ENCODE results near the gene ROBO1.
"Not testable (repeated sequence)": the region's sequence is repeated elsewhere in the genome, so short reads cannot be mapped to it uniquely, and the experiment has no call there.

ROBO1 gene

DNA sequence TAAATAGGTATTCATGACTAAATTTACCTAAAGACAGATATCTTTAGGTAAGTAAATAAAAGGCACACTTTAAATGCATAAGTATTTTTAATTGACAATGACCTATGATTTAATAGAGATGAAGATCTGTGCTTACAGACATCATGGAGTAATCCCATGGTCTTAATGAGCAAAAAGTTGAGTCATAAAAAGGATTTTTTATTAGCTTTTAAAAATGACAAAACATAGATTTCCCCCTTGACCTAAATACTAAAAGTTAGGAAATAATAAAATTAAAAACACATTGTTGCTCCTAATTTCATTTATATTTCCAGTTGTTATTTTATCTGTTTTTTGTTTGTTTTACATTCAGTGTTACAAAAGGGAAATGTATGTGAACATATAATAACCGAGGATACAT is 1005.7 kb downstream of the ROBO1 start:
- DNase-seq, result no peak

DNA sequence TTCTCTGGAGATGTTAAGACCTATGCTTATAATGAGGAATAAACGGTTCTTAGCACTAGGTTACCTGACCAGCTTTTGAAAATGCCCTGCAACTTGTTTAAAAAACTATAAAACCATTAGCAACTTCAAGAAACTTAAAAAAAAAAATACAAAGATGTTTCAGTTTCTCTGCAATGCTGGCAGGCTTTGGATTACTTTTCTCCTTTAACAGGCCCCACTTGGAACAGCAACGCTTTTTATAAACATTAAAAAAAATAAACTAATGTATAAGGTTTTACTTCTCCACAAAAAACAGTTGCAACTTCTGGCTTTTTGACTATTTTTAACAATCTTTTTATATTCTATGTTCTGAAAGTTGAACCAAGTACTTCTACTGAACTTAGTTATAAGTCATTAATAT is 1006.7 kb downstream of the ROBO1 start:
- DNase-seq, result no peak

DNA sequence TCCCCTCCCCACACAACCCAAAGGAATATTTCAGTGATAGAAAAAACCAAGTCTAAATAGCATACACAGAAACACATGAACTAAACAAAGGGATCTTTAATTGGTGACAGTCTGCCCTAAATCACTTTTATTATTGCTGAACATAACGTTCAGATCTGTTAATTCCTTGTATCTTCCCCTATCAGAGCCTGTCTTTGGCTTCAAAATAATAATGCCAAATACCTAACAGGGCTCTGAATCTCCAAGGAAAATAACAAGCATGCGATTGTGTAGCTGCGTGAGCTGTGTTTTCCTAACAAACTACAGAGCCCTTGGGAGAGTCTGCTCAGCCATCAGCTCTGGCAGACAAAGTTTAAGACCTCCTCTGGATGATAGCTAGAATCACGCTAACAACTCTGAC is 1010.1 kb downstream of the ROBO1 start:
- no peak for DNase-seq

DNA sequence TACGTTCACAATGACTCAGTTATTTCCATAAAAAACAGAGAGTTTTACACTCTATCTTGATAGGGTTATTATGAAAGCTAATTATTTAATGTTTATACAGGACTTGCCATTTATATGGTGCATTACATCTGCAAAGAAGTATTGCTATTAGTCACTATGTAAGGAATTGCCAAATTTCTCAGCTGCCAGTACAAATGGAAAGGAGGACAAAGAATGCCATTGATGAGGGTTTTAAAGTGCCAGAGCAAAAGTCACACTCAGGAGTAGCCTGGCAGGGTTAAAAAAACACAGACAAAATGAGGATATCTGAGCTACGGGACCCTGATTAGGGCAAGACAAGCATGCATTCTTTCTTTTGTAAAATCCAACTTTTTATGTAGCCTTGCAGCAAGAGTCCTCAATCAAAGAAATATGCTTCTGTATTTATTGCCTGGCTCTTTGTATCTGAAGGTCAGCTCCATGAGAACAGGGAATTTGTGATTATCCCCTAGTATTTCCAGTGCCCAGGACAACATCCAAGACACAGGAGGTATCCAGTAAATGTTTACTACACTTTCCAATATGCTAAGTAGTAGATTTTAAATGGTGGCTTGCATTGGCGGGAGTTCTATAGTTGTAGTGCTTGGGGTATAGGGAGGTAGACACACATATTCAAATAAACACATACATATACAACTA is 1013.6 kb downstream of the ROBO1 start:
- no peak for DNase-seq

DNA sequence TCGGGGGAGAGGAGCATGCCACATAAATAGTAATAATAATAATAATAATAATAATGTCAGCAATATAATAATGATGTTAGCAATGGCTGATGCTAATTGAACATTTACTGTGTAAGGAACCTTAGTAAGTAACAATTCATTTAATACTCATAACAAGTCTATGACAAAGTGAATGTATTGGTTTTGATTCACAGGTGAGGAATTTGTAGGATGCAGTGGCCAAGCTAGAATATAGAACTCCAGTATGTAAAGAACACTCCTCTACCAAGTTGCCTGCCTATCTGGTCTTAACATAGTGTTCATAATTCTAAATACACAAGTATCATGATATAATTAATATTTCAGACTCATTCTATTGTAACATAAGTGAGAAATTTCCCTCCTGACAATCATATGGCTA is 1016.5 kb downstream of the ROBO1 start:
- no peak for DNase-seq

DNA sequence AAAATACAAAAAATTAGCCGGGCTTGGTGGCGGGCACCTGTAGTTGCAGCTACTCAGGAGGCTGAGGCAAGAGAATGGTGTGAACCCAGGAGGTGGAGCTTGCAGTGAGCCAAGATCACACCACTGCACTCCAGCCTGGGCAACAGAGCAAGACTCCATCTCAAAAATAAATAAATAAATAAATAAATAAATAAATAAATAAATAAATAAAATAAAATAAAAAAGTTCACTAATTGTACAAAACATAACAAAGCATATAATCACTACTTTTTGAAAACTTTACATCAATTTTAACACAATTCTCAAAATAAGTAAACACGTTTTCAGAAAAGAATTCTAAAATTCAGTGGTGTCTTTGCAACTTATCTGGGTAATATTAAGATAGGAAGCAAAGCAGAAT is 1017.5 kb downstream of the ROBO1 start:
- DNase-seq, result not testable (repeated sequence)

DNA sequence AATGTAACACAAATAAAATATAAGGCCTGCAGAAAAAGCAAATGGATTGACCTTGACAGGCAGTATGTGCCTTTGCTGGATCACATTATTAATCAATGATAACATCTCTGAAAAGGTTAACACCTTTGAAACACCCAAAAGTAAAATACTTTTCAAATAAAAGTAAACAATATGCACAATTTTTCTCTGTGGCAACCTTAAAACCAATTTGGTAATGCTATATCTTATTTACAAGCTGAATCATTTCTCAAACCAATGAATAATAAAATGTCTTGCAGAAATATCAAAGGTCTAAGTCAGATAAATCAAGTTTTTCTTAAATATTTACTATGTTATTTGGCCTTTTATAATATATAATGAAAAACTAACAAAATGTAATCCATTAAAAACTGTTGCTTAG is 1018.7 kb downstream of the ROBO1 start:
- DNase-seq, result no peak

DNA sequence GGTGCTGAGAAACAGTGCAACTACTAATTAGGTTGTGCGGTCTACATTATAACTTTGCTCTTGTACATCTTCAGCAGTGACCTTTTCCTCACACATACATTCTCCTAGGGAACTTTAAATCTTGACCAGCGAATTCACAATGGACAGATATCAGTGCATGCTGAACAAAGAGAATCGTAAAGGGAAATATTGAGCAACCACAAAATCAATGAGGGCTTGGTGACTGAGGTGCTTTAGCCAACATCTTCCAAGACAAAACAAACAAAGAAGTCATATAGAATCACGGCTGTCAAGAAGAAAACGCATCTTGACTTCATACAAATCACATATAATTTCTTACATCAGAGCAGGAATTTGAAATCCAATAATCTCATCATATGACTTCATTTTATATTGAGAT is 1022.0 kb downstream of the ROBO1 start:
- DNase-seq, result no peak

DNA sequence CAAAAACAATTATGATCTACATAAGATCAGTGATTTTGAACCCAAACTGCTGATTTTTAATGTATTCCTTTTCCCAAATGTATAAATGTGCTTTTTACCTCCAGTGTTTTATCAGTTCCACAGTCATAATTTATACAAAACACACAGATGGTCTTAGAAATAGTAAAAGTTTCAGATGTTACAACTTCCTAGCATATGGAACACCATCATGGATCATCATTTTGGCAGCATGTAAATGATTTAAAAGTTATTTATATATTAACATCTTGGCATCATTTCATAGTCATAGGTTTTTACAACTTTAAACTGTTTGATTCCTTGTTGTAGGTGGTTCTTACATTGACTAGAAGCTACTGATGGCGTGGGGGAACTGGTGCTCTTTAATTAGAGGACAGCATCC is 1025.3 kb downstream of the ROBO1 start:
- DNase-seq, result no peak

DNA sequence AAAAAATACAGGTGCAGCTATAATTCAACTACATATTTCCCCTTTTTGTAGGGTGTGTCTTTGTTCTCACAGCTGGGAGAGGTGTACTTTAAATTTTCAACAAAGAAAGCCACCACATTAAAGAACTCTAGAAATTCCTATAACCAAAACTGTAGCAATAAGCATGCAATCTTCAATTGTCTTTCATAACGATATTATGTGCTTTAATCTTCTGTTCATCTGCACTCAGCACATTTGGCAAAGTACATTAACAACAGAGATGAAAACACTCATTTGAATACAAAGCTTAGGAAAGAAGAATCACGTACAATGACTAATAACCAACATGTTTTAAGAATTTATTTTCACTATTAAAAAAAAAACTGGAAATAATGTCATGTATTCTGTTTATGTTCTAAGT is 1025.8 kb downstream of the ROBO1 start:
- DNase-seq, result no peak

DNA sequence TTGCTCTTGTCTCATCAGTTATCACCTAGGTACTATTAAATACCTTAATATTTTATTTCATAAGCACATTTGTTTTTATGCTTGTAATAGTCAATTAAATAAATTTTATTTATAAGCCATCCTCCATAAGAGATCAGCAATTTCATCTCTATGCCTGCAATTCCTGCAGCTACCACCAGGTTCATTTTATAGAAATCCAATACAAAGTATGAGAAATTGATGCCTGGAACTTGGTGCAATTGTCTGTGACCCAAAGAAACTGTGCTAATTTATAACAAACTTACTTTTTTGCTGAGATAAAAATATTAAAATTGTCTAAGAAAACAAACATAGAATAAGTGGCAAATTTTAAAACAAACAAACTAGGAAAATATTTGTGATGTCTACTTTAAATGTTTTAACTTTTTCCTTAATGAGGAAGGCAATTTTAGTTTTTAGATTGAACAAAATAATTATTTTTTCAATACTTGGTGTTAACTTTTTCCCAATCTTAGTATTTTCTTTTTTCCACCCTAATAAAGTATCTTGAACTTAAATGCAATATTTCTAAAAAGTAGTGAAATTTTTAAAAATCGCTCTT is 1026.6 kb downstream of the ROBO1 start:
- DNase-seq, result peak; percentile 24

DNA sequence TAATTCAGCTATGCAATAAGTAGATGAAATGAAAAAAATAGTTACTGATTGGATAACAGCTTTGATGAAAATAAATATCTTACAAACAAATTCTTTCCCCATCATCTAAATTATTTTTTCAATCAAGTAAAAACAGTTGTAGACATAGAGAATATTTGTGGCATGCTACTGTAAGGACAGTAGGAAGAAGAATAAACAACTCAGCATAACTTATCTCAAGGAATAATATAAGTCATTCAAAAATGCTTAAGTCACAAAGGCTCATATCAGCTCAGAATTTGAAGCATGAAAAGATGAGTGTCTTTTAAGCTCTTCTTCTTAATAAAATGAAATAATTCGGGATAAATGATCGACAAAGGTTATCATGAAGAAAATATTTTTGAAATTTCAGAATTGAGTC is 1029.0 kb downstream of the ROBO1 start:
- no peak for DNase-seq

DNA sequence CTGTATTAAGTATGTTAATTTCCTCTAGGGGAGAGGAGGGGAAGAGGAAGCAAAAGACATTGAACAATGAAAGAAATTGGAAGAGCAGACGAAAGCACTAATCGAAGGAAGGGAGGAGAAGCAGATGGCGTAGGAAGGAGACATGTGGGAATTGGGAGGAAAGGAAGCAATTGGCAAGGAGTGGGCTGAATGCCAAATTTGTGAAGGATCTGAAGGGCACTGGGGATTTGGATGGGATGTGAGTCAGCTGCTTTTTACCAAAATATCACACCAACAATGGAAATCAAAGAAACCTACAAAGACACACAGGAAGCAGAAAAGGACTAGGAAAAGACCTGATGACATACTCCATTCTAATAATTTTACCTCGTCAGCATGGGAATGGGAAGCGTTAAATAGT is 1029.8 kb downstream of the ROBO1 start:
- no peak for DNase-seq

DNA sequence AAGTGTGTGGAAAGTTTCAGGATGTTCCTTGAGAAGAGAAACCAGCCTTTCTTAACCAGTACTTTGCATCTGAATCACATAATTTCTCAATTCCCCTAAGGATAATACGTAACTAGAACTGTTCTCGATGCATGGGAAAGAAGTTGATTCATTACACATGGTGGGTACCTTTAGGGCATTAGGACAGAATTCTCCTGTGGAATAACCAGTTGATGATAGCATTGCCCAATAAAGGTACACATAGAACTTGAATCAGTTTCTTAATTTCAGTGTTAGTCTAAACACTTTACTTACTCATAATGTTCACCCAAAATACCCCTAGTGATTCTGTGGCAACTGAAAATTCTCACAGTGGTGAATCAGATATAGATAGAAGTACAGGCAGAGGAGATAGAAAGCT is 1030.9 kb downstream of the ROBO1 start:
- DNase-seq, result no peak

DNA sequence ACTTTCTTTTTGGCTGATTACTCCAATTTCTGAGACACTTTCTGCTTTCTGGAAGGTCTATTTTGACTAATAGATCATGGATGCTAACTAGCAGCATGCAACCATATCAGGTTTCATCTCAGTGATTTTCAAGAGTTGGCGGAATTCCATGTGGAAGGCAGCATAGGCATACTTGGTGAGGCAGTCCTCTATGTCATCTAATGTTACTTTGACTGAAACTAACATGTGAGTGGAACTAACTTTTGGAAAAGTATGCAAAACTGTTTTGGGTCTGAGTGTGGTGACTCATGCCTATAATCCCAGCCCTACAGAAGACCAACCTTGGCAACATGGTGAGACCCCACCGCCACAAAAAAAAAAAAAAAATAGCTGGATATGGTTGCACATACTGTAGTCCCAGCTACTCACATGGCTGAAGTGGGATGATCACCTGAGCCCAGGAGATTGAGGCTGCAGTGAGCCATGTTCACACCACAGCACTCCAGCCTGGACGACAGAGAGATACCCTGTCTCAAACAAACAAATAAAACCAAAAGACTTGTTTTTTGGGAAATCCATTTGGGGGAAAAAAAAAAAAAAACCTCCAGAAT is 1033.7 kb downstream of the ROBO1 start:
- DNase-seq, result no peak

DNA sequence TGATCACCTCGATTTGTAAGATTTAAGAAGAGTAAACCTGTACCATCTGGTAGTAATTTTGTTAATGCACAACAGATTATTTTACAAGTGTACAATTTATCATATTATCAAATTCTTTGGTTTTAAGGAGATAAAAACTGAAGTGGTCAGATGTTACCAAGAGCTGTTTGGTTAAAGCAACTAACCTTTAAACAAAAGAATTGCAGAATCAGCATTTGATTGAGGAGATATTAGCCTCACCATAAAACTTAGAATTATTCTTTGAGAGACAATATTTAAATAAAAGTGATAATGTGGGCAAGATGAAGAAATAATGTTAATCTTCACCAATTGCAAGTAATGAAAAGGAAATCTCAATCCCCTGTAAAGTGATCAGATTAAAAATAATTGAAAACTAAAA is 1034.9 kb downstream of the ROBO1 start:
- DNase-seq, result no peak

DNA sequence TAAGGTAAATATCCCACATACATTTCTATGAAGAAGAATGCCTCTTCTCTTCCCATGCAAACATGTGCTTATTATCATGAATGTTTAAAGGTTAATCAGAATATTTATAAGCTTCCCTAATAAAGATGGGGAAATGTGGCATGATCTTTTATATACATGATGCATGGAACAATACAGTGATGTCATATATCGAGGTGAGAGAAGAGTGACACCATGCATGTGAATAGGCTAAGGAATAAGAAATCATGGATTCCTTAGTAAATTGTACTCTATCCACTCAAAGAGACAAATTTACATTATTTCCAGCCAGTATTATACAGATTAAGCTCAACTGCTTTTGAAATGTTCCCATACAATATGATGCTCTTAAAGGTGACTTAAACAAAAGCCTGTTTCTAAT is 1035.3 kb downstream of the ROBO1 start:
- DNase-seq, result no peak

DNA sequence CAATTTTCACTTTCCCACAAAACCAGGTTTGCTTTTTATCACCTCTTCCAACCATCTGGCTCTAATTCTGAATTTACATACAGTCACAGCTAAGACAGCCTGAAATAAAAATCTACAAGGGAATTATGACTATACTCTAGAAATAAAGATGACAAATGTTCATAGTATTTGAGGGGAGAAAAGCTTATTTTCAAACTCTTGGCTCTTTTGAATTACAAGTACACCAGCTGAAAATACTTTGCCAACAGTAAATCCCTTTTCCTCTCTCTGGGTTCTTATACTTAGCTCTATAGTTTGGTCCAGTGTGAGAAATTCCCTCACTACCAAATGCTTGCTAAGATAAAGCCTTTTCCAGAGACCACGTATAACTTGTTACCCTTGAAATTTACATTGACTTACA is 1037.9 kb downstream of the ROBO1 start:
- DNase-seq, result no peak

DNA sequence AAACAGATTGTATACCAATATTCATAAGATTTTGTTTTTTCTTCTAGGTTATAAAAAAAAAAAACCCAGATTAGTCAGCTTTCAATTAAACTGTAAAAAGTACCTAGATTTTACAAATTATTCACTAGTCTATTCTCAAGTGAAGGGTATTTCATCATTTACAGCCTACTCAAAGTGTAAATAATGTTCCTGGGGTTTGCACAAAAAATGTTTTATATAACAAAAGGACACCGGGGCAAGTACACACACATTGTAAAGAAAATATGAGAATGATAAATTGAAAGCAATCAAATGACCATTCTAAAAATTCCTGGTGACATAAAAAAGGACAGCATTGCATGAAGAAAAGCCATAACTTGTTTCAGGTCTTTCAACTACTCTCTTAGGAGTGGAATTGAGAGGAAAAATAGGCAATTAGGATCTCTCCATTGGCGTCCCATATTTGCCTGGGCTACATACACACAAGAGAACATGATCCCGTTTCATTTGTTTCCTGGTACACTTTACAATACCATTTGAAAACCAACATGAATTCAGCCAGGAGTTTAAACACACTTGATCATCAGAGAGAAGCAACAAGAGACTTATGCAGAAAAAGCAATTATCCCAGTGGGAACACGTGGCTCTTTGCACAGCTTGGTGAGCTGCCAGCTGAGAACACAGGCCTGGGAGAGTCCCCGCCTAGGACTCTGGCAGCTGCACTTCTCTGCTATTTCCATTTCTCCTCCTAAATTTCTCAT is 1039.2 kb downstream of the ROBO1 start:
- no peak for DNase-seq

DNA sequence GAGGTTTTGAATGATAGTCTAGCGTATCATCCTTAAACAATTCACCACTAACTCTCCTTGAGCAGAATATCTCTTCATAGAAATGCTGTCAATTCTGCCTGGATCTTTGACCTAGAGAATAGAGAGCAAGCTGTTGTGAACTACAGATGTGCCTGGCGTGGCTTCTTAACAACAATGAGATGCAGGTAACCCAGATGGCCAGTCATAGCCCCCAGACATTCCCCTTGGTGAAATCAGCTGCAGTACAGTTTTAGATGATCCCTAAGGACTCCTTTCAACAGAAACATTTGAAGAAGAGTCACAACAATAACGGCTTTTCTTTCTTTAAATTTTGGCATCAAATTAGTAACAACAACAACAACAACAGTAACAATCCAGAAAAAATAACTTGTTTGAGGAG is 1041.3 kb downstream of the ROBO1 start:
- DNase-seq, result no peak

DNA sequence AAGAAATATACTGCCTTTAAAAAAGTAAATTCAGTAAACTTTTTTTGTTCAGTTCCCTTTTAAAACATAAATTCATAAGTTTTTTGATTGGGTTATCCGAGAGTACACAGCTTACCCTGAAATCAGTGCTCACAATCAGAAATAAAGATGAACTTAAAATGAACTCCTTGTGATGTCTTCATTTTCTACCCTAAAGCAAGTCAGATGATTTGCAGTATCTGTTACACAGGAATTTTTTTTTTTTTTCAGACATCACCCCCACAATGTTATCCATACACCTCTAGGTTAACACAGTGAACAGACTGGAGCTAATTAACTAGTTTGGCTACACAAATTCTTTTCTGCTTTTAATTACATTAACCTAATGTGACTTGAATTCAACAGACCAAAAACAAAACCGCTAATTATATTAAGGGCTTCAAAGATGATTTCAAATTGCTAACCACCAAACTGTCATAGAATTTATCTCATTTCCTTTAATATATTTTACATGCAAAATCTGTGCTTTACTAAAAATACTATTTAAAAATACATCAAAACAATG is 1042.0 kb downstream of the ROBO1 start:
- no peak for DNase-seq

DNA sequence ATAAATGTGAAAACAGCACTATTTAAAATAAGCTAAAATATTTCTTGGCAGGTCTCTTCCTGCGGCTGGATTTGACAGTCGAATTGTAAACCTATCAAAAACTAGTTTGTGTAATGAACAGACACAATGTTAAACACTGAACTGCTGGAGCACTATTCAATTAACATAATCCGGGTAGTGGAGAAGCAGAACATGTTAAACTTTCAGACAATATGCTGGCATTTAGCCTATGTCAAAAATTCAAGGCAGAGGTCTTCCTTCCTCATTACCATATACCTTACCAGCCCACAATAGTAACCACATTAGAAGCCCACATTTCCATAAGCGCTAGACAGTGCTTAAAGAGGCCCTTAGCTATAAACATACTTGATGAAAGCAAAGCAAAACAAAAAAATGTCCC is 1042.9 kb downstream of the ROBO1 start:
- peak; percentile 1 for DNase-seq

DNA sequence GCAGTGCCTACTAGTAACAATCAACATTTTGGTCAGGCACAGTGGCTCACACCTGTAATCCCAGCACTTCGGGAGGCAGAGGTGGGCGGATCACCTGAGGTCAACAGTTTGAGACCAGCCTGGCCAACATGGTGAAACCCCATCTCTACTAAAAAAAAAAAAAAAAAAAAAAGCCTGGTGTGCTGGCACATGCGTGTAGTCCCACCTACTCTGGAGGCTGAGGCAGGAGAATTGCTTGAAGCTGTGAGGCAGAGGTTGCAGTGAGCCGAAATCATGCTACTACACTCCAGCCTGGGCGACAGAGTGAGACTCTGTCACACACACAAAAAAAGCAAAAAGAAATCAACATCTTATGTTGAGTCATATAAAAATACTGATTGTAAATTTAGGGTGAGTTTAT is 1043.4 kb downstream of the ROBO1 start:
- DNase-seq, result not testable (repeated sequence)
